GM19438 (cell line): ENCODE measurements around the gene KRTAP12-4.
"Not testable (repeated sequence)": the region's sequence is repeated elsewhere in the genome, so short reads cannot be mapped to it uniquely, and the experiment has no call there.

Experiments
- ATAC-seq: cut with Tn5 transposase; IDR thresholded peaks from one replicate; pipeline ENCODE4 v1.9.1; 2021; ENCODE audit warnings: low read depth; ENCODE audit not compliant: unreplicated experiment

The KRTAP12-4 gene

DNA sequence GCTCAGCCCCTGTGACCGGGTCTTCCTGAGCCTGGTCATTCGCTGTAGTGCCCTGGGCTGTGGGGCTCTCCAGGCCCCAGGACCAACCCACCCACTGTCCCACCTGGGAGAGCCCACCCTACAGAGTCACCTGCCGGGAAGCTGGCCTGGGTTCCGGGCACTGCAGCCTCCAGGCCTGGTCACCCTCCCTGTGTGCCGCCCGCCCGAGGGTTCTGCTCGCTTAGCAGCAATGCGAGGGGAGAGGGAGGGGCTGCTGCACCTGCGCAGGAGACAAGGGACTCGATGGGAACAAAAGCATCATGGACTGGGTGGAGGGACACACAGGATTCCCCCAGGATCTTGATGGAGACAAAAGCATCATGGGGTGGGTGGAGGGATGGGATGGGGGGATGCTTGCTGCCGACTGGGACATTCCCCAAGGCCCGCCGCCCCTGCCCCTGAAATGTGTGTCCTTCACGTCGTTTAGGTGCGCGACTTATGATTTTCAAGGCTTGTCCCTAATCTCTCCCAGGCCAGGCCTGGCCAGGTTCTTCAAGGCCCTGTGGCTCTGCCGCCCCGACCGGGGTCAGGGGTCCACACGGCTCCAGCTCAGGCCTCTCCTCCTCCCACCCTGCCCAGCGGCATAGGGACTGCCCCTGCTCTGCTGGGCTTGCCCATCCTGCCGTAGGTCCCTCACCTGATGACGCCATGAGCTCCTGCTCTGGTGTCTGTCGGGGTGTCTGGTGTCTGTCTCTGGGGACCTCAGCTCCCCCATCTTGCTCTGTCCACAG is 40.9 kb downstream of the KRTAP12-4 start:
- ATAC-seq, result no peak

DNA sequence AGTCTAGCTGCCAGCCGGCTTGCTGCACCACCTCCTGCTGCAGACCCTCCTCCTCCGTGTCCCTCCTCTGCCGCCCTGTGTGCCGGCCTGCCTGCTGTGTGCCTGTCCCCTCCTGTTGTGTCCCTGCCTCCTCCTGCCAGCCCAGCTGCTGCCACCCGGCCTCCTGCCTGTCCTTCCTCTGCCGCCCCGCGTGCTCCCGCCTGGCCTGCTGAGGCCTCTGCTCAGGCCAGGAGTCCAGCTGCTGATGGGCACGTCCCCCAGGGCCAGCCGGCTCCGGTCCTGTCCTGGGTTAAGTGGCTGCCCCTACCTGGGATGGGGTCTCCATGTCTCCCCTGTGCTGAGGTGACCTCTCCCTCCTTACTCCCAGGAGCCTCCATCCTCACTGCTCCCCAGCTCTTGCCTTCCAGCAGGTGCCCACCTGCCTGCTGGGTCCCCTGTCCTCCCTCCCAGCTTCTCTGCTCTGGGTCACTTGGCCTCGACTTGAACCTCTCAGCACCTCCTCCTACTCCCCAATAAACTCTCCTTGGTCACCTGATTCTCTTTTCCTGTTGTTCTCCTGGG is 41.7 kb downstream of the KRTAP12-4 start:
- ATAC-seq, result no peak

GRCh38 chr21:44612029-44612486 is 42.4 kb downstream of the KRTAP12-4 start, which contains the start of gene KRTAP10-8:
KRTAP10-8 (plus strand) TSS chr21:44612079; CDS start chr21:44612101, 22 bp downstream.
- no peak for ATAC-seq

GRCh38 chr21:44611551-44611950 is 42.9 kb downstream of the KRTAP12-4 start:
- no peak for ATAC-seq

DNA sequence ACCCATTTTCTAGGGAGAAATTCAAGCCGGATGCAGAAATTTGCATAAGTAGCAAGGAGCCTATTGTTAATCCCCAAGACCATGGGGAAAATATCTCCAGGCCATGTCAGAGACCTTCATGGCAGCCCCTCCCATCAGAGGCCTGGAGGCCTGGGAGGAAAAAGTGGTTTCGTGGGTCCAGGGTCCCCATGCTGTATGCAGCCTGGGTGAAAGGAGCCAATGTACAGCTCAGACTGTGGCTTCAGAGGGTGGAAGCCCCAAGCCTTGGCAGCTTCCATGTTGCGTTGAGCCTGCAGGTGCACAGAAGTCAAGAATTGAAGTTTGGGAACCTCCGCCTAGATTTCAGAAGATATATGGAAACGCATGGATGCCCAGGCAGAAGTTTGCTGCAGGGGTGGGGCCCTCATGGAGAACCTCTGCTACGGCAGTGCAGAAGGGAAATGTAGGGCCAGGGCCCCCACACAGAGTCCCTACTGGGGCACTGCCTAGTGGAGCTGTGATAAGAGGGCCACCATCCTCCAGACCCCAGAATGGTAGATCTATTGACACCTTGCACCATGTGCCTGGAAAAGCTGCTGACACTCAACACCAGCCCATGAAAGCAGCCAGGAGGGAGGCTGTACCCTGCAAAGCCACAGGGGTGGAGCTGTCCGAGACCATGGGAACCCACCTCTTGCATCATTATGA is 44.2 kb downstream of the KRTAP12-4 start:
- ATAC-seq, result not testable (repeated sequence)

DNA sequence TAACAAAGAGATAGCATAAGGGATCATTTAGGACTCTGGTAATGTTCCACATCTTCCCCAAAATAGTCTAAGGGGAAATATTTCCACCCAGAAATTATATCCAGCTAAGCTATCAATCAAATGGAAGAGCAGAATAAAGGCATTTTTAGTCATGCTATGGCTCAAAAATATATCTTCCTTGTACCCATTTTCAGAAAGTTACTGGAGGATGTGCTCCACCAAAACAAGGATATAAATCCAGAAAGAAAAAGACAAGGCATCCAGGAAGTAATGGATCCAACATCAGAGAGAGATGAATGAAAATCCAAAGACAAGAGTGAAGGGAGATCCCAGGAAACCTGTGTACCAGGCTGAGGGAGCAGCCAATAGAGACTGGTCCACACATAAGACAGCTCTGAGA is 45.3 kb downstream of the KRTAP12-4 start:
- no peak for ATAC-seq

GRCh38 chr21:44606495-44606894 is 48.0 kb downstream of the KRTAP12-4 start:
- ATAC-seq, result no peak
